Vagina (tissue), 2 donors: ENCODE data around the gene SPSB1. TPM values are rescaled to one million over a fixed set of nuclear protein-coding genes. Genes with fewer than 3 reads are reported as not detected.

Source experiments
- DNase-seq, 2 donors: peaks; one replicate each; pipeline ENCODE4 v3.0.0-alpha.2; 2017; ENCODE audit errors: extremely low spot score in 2 of 2
- H3K27ac ChIP-seq: fragments of 200-600 bp; sonication (generic); one replicate; pipeline ENCODE4 v1.5.1; 2019
- H3K27me3 ChIP-seq: fragments of 200-600 bp; sonication (generic); one replicate; pipeline ENCODE4 v1.5.1; 2019
- H3K36me3 ChIP-seq, 2 donors: fragments of 200-600 bp; sonication (generic); one replicate each; pipeline ENCODE4 v1.5.1; 2017 to 2019
- H3K4me1 ChIP-seq: fragments of 200-600 bp; sonication (generic); one replicate; pipeline ENCODE4 v1.5.1; 2019
- H3K4me3 ChIP-seq, 2 donors: fragments of 200-600 bp; sonication (generic); 1 replicate in 1 of 2; 2 replicates in 1 of 2; pipeline ENCODE4 v1.5.1; 2016 to 2019
- H3K9me3 ChIP-seq: fragments of 200-600 bp; sonication (generic); one replicate; pipeline ENCODE4 v1.5.1; 2019
- CTCF ChIP-seq, 3 experiments: fragments of 450-650 bp in 2 of 3; fragments of 200-600 bp in 1 of 3; sonication (generic) in 1 of 3; IDR thresholded peaks; one replicate each; pipeline ENCODE4 v1.5.1; 2017 to 2019; ENCODE audit warnings: antibody characterized with exemption in 3 of 3, mild to moderate bottlenecking in 2 of 3, moderate library complexity in 2 of 3
- POLR2A ChIP-seq, 2 donors: fragments of 450-650 bp; IDR thresholded peaks; one replicate each; pipeline ENCODE4 v1.6.1; 2017; ENCODE audit warnings: antibody characterized with exemption in 2 of 2, mild to moderate bottlenecking in 2 of 2, moderate library complexity in 2 of 2
- POLR2AphosphoS5 ChIP-seq, 2 donors: sonication (generic); formaldehyde crosslinking; IDR thresholded peaks; one replicate each; pipeline ENCODE4 v1.9.0; 2017; ENCODE audit warnings: antibody characterized with exemption in 2 of 2, mild to moderate bottlenecking in 2 of 2, low read depth in 1 of 2; ENCODE audit not compliant: insufficient read depth in 1 of 2
- intact Hi-C: fragments of 100-400 bp; cut with DNase I; formaldehyde crosslinking; loops from one replicate; pipeline ENCODE4 v1.15.1; 2023
- total RNA-seq: library from RNA; depleted of rRNA; stranded (reverse); fragments of >200 nt; gene quantifications from one replicate; pipeline ENCODE4 v1.2.3, GENCODE V29; 2016

Gene SPSB1
- total RNA-seq, 1 donor from 2014 or later, result 40.0 TPM

GRCh38 chr1:9261496-9261895 is 31.2 kb upstream of the SPSB1 start:
- H3K4me1 ChIP-seq, result no peaks in the 10 kb centered on the region
- H3K9me3 ChIP-seq, result no peaks in the 10 kb centered on the region
- intact Hi-C loops, result no loop called here
- H3K27ac ChIP-seq, result no peak overlapping the region
- H3K36me3 ChIP-seq, result peaks cover 0 to 28% of the 10 kb centered on the region in 2 donors
- TF ChIP-seq CTCF (IDR thresholded peaks at IDR 0.05) (no peak), POLR2A (IDR thresholded peaks at IDR 0.05) (no peak), POLR2AphosphoS5 (IDR thresholded peaks at IDR 0.05; ENCODE audit: insufficient read depth in 1 of 2, low read depth in 1 of 2) (no peak)
- no peak for DNase-seq
- H3K4me3 ChIP-seq, result no peak overlapping the region
- H3K27me3 ChIP-seq, result no peaks in the 10 kb centered on the region

- H3K27ac ChIP-seq, result no peak overlapping the region
- H3K36me3 ChIP-seq, result peaks cover 0 to 28% of the 10 kb centered on the region in 2 donors
- no peaks in the 10 kb centered on the region for H3K9me3 ChIP-seq
- H3K4me3 ChIP-seq, result no peak overlapping the region
- intact Hi-C loops, result no loop called here
- H3K4me1 ChIP-seq, result peaks cover 8% of the 10 kb centered on the region
- no peak for TF ChIP-seq POLR2A (IDR thresholded peaks at IDR 0.05)
- TF ChIP-seq CTCF (IDR thresholded peaks at IDR 0.05), result no peak
- TF ChIP-seq POLR2AphosphoS5 (IDR thresholded peaks at IDR 0.05; ENCODE audit: insufficient read depth in 1 of 2, low read depth in 1 of 2), result no peak
- H3K27me3 ChIP-seq, result no peaks in the 10 kb centered on the region
- DNase-seq, result no peak
Measured at GRCh38 chr1:9262096-9262986, 30.4 kb upstream of the SPSB1 start.

GRCh38 chr1:9263276-9263855 is 29.3 kb upstream of the SPSB1 start:
- Histone ChIP-seq H3K4me1 (peaks cover 12% of the 10 kb centered on the region), H3K27me3 (no peaks in the 10 kb centered on the region), H3K4me3 (no peak overlapping the region), H3K36me3 (peaks cover 0 to 28% of the 10 kb centered on the region in 2 donors), H3K27ac (no peak overlapping the region), H3K9me3 (no peaks in the 10 kb centered on the region)
- DNase-seq, result no peak
- intact Hi-C loops, result no loop called here
- TF ChIP-seq POLR2AphosphoS5 (IDR thresholded peaks at IDR 0.05; ENCODE audit: insufficient read depth in 1 of 2, low read depth in 1 of 2) (no peak), CTCF (IDR thresholded peaks at IDR 0.05) (no peak), POLR2A (IDR thresholded peaks at IDR 0.05) (no peak)

- Histone ChIP-seq H3K9me3 (no peaks in the 10 kb centered on the region), H3K27ac (no peak overlapping the region), H3K4me3 (no peak overlapping the region), H3K36me3 (peaks cover 0 to 28% of the 10 kb centered on the region in 2 donors), H3K4me1 (peaks cover 12% of the 10 kb centered on the region), H3K27me3 (no peaks in the 10 kb centered on the region)
- intact Hi-C loops, result no loop called here
- TF ChIP-seq CTCF (IDR thresholded peaks at IDR 0.05) (no peak), POLR2A (IDR thresholded peaks at IDR 0.05) (no peak)
- DNase-seq, result no peak
Measured at GRCh38 chr1:9263984-9264872, 28.5 kb upstream of the SPSB1 start.
